Measurements from ENCODE around the gene PSPN. TPM values are rescaled to one million over a fixed set of nuclear protein-coding genes. Genes with fewer than 3 reads are reported as not detected.
"Not testable (repeated sequence)": the region's sequence is repeated elsewhere in the genome, so short reads cannot be mapped to it uniquely, and the experiment has no call there.

The PSPN gene
- total RNA-seq, 2 experiments from 2014 or later = 0.81 to 0.85 TPM

DNA sequence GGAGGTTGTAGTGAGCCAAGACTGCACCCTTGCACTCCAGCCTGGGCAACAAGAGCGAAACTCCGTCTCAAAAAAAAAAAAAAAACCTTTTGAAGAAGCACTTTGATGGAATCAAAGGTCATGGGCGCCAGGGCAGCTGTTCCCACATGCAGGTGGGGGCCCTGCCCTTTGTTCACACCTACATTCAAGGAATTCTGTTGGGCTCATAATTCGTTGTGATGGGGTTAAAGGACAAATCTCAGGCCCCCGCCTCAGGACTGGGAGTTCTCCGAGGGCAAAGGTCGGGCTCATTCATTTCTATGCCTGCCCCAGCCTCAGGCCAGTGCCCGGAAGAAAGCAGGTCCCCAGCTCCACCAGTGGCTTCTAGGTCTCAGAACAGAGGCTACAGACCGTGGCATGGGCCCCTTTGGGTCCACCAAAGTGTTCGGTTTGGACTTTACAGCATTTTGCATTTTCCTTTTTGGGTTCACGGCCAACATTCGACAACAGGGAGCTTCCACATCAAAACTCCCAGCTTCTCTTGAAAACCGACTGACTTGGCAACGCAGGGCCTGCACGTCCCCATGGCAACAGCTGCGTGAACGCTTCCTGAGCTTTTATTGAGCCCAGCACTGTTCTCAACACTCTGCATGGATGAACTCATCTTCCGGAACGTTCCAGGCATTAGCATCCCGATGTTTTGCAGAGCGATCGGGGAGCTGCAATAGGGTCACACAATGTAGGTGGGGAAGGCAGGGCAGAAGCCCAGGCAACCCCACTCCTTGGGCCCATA lies 27.3 kb upstream of the PSPN start:
- TF ChIP-seq CTCF (IDR thresholded peaks at IDR 0.05) = no peak
- Mint-ChIP-seq H3K9me3 (no peaks in the 10 kb centered on the region), H3K4me3 (no peak overlapping the region), H3K4me1 (ENCODE audit: low read depth) (no peaks in the 10 kb centered on the region), H3K27me3 (no peaks in the 10 kb centered on the region), H3K27ac (no peak overlapping the region), H3K36me3 (ENCODE audit: low read depth) (no peaks in the 10 kb centered on the region)
- CTCF ChIA-PET = no interaction called here
- H3K4me1 ChIP-seq (ENCODE audit: insufficient read depth, low read length) = no peaks in the 10 kb centered on the region
- no peak overlapping the region for H3K4me3 ChIP-seq (ENCODE audit: low read length)
- DNase-seq (no peak), ATAC-seq (ENCODE audit: poor library complexity) (no peak)
- POLR2A ChIA-PET = no interaction called here
- H3K9me3 ChIP-seq (ENCODE audit: control insufficient read depth in 1 of 2, insufficient read depth in 1 of 2, low read length in 2 of 2) = no peaks in the 10 kb centered on the region
- H3K27ac ChIP-seq (ENCODE audit: low read depth in 1 of 2, low read length in 2 of 2) = no peak overlapping the region
- intact Hi-C loops (cut with DNase I, micrococcal nuclease) = no loop called here
- H3K36me3 ChIP-seq (ENCODE audit: insufficient read depth, low read length) = no peaks in the 10 kb centered on the region
- H3K27me3 ChIP-seq (ENCODE audit: control insufficient read depth in 1 of 2, insufficient read depth in 2 of 2, low read length in 2 of 2) = no peaks in the 10 kb centered on the region

DNA sequence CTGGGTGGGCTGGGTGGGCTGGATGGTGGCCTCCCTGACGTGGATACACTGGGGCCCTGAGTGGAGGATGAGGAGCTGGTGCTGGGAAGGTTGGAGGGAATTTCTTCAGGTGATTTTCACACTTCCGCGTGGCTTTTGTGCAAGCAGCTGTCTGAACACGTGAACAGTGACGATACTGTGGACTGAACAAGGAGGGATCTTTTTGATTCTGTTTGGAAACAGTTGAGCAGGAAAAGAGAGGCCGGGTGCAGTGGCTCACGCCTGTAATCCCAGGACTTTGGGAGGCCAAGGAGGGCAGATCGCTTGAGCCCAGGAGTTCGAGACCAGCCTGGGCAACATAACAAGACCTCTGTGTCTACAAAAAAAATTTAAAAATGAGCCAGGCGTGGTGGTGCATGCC lies 26.3 kb upstream of the PSPN start:
- H3K4me1 Mint-ChIP-seq (ENCODE audit: low read depth) = no peaks in the 10 kb centered on the region
- no peak overlapping the region for H3K27ac ChIP-seq (ENCODE audit: low read depth in 1 of 2, low read length in 2 of 2)
- DNase-seq = no peak
- ATAC-seq (ENCODE audit: poor library complexity) = no peak
- H3K36me3 ChIP-seq (ENCODE audit: insufficient read depth, low read length) = no peaks in the 10 kb centered on the region
- no peaks in the 10 kb centered on the region for H3K9me3 ChIP-seq (ENCODE audit: control insufficient read depth in 1 of 2, insufficient read depth in 1 of 2, low read length in 2 of 2)
- no peak overlapping the region for H3K4me3 Mint-ChIP-seq
- no peaks in the 10 kb centered on the region for H3K27me3 Mint-ChIP-seq
- H3K27ac Mint-ChIP-seq = no peak overlapping the region
- no peak for TF ChIP-seq CTCF (IDR thresholded peaks at IDR 0.05)
- ChIA-PET CTCF (no interaction called here), POLR2A (no interaction called here)
- no peak overlapping the region for H3K4me3 ChIP-seq (ENCODE audit: low read length)
- intact Hi-C loops (cut with DNase I, micrococcal nuclease) = no loop called here
- H3K9me3 Mint-ChIP-seq = no peaks in the 10 kb centered on the region
- no peaks in the 10 kb centered on the region for H3K27me3 ChIP-seq (ENCODE audit: control insufficient read depth in 1 of 2, insufficient read depth in 2 of 2, low read length in 2 of 2)
- H3K4me1 ChIP-seq (ENCODE audit: insufficient read depth, low read length) = no peaks in the 10 kb centered on the region
- H3K36me3 Mint-ChIP-seq (ENCODE audit: low read depth) = no peaks in the 10 kb centered on the region

DNA sequence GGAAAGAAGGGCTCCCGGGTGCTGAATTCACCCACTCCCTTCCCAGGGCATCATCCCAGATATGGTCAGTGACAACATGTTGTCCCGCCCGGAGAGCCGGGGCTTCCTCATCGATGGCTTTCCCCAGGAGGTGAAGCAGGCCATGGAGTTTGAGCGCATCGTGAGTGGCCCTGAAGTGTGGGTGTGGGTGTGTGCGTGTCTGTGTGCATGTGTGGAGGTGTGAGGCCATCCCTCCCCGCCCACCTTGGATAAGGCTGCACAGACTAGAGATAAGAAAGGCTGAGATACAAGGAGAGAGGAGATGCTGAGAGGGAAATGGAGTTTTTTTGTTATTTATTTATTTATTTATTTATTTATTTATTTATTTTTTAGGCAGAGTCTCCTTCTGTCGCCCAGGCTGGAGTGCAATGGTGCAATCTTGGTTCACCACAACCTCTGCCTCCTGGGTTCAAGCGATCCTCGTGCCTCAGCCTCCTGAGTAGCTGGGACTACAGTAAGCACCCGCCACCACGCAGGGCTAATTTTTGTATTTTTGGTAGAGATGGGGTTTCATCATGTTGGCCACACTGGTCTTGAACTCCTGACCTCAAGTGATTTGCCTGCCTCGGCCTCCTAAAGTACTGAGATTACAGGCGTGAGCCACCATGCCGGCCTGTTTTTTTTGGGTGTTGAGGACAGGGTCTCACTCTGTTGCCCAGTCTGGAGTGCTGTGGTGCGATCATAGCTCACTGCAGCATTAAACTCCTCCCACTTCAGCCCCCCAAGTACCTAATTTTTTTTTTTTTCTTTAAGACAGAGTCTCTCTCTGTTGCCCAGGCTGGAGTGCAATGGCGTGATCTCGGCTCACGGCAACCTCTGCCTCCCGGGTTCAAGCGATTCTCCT lies 24.6 kb upstream of the PSPN start:
- H3K4me1 Mint-ChIP-seq (ENCODE audit: low read depth); POLR2A ChIA-PET; H3K27me3 Mint-ChIP-seq; H3K27me3 ChIP-seq (ENCODE audit: control insufficient read depth in 1 of 2, insufficient read depth in 2 of 2, low read length in 2 of 2); H3K27ac ChIP-seq (ENCODE audit: low read depth in 1 of 2, low read length in 2 of 2); DNase-seq; H3K4me3 Mint-ChIP-seq; ATAC-seq (ENCODE audit: poor library complexity); H3K9me3 ChIP-seq (ENCODE audit: control insufficient read depth in 1 of 2, insufficient read depth in 1 of 2, low read length in 2 of 2); H3K36me3 Mint-ChIP-seq (ENCODE audit: low read depth); H3K36me3 ChIP-seq (ENCODE audit: insufficient read depth, low read length); H3K4me1 ChIP-seq (ENCODE audit: insufficient read depth, low read length); H3K9me3 Mint-ChIP-seq; intact Hi-C loops (cut with DNase I, micrococcal nuclease); H3K4me3 ChIP-seq (ENCODE audit: low read length); H3K27ac Mint-ChIP-seq: not testable (repeated sequence)
- CTCF ChIA-PET = interaction anchor here (0.7 kb wide), 1 partner anchor 23 kb away, joined by 3 read pairs; no protein-coding TSS in a partner anchor

Measured in CD4-positive, alpha-beta T cell (primary cell).